K562 (cell line): ENCODE measurements around the gene TEPSIN. TPM values are rescaled to one million over a fixed set of nuclear protein-coding genes. Genes with fewer than 3 reads are reported as not detected.

ENCODE experiments used
- ATAC-seq: fragments of 200-7000 bp; cut with Tn5 transposase; 3 replicates; pipeline ENCODE4 v1.9.1; 2020; ENCODE audit warnings: moderate library complexity
- BruUV-seq: library from RNA; stranded (reverse); fragments of 400-500 nt; replicated peaks from 2 replicates; lab custom pipeline; 2021; lab: Mats Ljungman, UMichigan
- CTCF ChIA-PET: fragments of 300-600 bp; formaldehyde crosslinking; extraction: SDS; loops from one replicate; lab custom pipeline; 2021; ENCODE audit warnings: low intra/inter-chr PET ratio; lab: Yijun Ruan, JAX
- POLR2A ChIA-PET: fragments of 300-600, 350-650 bp; sonication (Branson Sonifier 250); formaldehyde crosslinking; extraction: SDS; loops from one replicate; lab custom pipeline; 2021; ENCODE audit warnings: antibody characterized with exemption, inconsistent platforms; lab: Yijun Ruan, JAX
- DNase-seq, 4 experiments: peaks; one replicate each; pipeline versions ENCODE4 v3.0.0 to v3.0.0-alpha.2; 2011 to 2018; ENCODE audit warnings: low spot score in 3 of 4, mixed read lengths in 3 of 4; ENCODE audit errors: extremely low read depth in 1 of 4
- FAIRE-seq: peaks from 2 replicates; lab custom pipeline; 2011; peaks lifted over from hg19 to GRCh38; lab: Jason Lieb, UNC
- H2AFZ ChIP-seq: 2 replicates; pipeline ENCODE4 v1.6.0; 2011; ENCODE audit warnings: low read depth, low read length, control low read depth, inconsistent platforms
- H3K27ac ChIP-seq: fragments of 200-600 bp; 3 replicates; pipeline ENCODE4 v1.8.0; 2011; ENCODE audit warnings: low read depth, mild to moderate bottlenecking, control low read depth, inconsistent platforms, low read length, moderate library complexity, mixed read lengths; ENCODE audit errors: extremely low read depth
- H3K27me3 ChIP-seq, 2 experiments: fragments of 300-600 bp in 1 of 2; 2 replicates in 1 of 2; 3 replicates in 1 of 2; pipeline versions ENCODE4 v1.6.0 to v1.8.0; 2011; ENCODE audit warnings: inconsistent platforms in 2 of 2, low read length in 2 of 2, mild to moderate bottlenecking in 1 of 2, mixed read lengths in 1 of 2, moderate library complexity in 1 of 2; ENCODE audit not compliant: control insufficient read depth in 2 of 2, insufficient read depth in 2 of 2
- H3K36me3 ChIP-seq: fragments of 300-600 bp; 3 replicates; pipeline ENCODE4 v1.8.0; 2011; ENCODE audit warnings: mild to moderate bottlenecking, low read length, inconsistent platforms; ENCODE audit not compliant: control insufficient read depth, insufficient read depth
- H3K4me1 ChIP-seq, 2 experiments: fragments of 200-600 bp in 1 of 2; replicated peaks in 1 of 2; 2 replicates in 1 of 2; 3 replicates in 1 of 2; pipeline versions ENCODE4 v1.5.1 to v1.8.0; 2011; ENCODE audit warnings: inconsistent platforms in 2 of 2, low read length in 2 of 2, mild to moderate bottlenecking in 1 of 2, mixed read lengths in 1 of 2, moderate library complexity in 1 of 2; ENCODE audit not compliant: control insufficient read depth in 2 of 2, insufficient read depth in 2 of 2
- H3K4me2 ChIP-seq: 2 replicates; pipeline ENCODE4 v1.6.1; 2011; ENCODE audit warnings: low read length, control low read depth, inconsistent platforms, mixed read lengths; ENCODE audit not compliant: insufficient read depth
- H3K4me3 ChIP-seq: fragments of 200-600 bp; sonication (generic), shearing (Covaris generic); 2 replicates; pipeline ENCODE4 v1.5.1; 2016; ENCODE audit warnings: control low read depth, inconsistent platforms
- H3K79me2 ChIP-seq: fragments of 200-600 bp; 3 replicates; pipeline ENCODE4 v1.8.0; 2011; ENCODE audit warnings: low read length, inconsistent platforms; ENCODE audit not compliant: control insufficient read depth, insufficient read depth
- H3K9ac ChIP-seq, 2 experiments: 2 replicates each; pipeline versions ENCODE4 v1.6.0 to v1.6.1; 2011; ENCODE audit warnings: low read depth in 2 of 2, low read length in 2 of 2, control low read depth in 1 of 2, inconsistent platforms in 1 of 2, mild to moderate bottlenecking in 1 of 2, mixed read lengths in 1 of 2; ENCODE audit not compliant: insufficient read depth in 1 of 2
- H3K9me1 ChIP-seq: one replicate; pipeline ENCODE4 v1.6.0; 2011; ENCODE audit warnings: inconsistent platforms, mild to moderate bottlenecking, low read length, moderate library complexity; ENCODE audit not compliant: control insufficient read depth, insufficient read depth
- H3K9me3 ChIP-seq: replicated peaks from 2 replicates; pipeline ENCODE4 v1.5.1; 2011; ENCODE audit warnings: low read depth, low read length, inconsistent platforms; ENCODE audit not compliant: control insufficient read depth, insufficient read depth
- H4K20me1 ChIP-seq: replicated peaks from 2 replicates; pipeline ENCODE4 v1.6.1; 2011; ENCODE audit warnings: low read length, inconsistent platforms, mixed read lengths; ENCODE audit not compliant: control insufficient read depth, insufficient read depth
- AFF4 ChIP-seq: sonication (generic); formaldehyde crosslinking; IDR thresholded peaks from 2 replicates; pipeline ENCODE4 v1.8.0; 2023; ENCODE audit warnings: mild to moderate bottlenecking, missing genetic modification reagents
- ARID1B ChIP-seq: fragments of 450-650 bp; IDR thresholded peaks from 2 replicates; pipeline ENCODE4 v1.6.1; 2016; ENCODE audit warnings: antibody characterized with exemption, mild to moderate bottlenecking, inconsistent platforms
- CBFB ChIP-seq: sonication (generic); formaldehyde crosslinking; IDR thresholded peaks from 2 replicates; pipeline ENCODE4 v1.4.0; 2020; ENCODE audit warnings: mild to moderate bottlenecking, missing genetic modification reagents
- KAT7 ChIP-seq: sonication (generic); formaldehyde crosslinking; IDR thresholded peaks from 2 replicates; pipeline ENCODE4 v1.8.0; 2022; ENCODE audit warnings: missing genetic modification reagents, mild to moderate bottlenecking, borderline replicate concordance
- LCOR ChIP-seq: sonication (generic); formaldehyde crosslinking; IDR thresholded peaks from 2 replicates; pipeline ENCODE4 v1.8.0; 2022; ENCODE audit warnings: mild to moderate bottlenecking, missing genetic modification reagents
- ZC3H4 ChIP-seq: sonication (generic); formaldehyde crosslinking; IDR thresholded peaks from 2 replicates; pipeline ENCODE4 v1.9.0; 2021; ENCODE audit warnings: missing genetic modification reagents, borderline replicate concordance
- WGBS: fragments of 100-300 bp; shearing (Covaris generic); methylation state at CpG from one replicate; pipeline ENCODE4 v1.1.6; 2016; ENCODE audit warnings: low coverage, mixed read lengths; ENCODE audit not compliant: insufficient coverage; ENCODE audit errors: missing lambda C conversion rate; 5-methylcytosine and 5-hydroxymethylcytosine counted together
- in situ Hi-C: fragments of 300-500 bp; cut with MboI; formaldehyde crosslinking; loops from 4 replicates; pipeline ENCODE4 v1.15.0; 2018; ENCODE audit warnings: inconsistent platforms, mixed read lengths
- intact Hi-C: fragments of 100-400 bp; cut with micrococcal nuclease; formaldehyde crosslinking; loops from 2 replicates; pipeline ENCODE4 v1.14.2; 2022
- polyA plus RNA-seq, 8 experiments: library from polyadenylated mRNA; depleted of rRNA in 4 of 8; stranded (reverse) in 5 of 8; unstranded in 3 of 8; fragments of >200 nt; fragmentation: Nextera tagmentation in 2 of 8; fragmentation: Illumina TruSeq in 1 of 8; extraction: Ambion mirVana in 2 of 8; extraction: Trizol in 1 of 8; gene quantifications; 2 replicates each; pipeline versions ENCODE4 v1.2.1 to v1.2.3, GENCODE V29; 2011 to 2014; ENCODE audit warnings: inconsistent platforms in 1 of 8, missing spikeins in 1 of 8
- total RNA-seq, 7 experiments: library from RNA; depleted of rRNA in 6 of 7; stranded (reverse); fragments of >200 nt in 6 of 7; fragmentation: Illumina TruSeq in 2 of 7; extraction: Trizol in 2 of 7; gene quantifications; 2 replicates each; pipeline versions ENCODE4 v1.2.1 to v1.2.3, GENCODE V29; 2011 to 2021; ENCODE audit warnings: low replicate concordance in 1 of 7
- TF ChIP-seq, protein P1 (sequence below): fragments of 250-450 bp; sonication (Bioruptor Pico); IDR thresholded peaks from 2 replicates; pipeline ENCODE4 v1.4.0; 2020

Gene TEPSIN
- total and polyA plus RNA-seq, 9 of the 15 experiments (the other 6 are each of a cell fraction or from before 2014, with no cell fraction given) = 0.80 to 29.8 (median 5.3) TPM

DNA sequence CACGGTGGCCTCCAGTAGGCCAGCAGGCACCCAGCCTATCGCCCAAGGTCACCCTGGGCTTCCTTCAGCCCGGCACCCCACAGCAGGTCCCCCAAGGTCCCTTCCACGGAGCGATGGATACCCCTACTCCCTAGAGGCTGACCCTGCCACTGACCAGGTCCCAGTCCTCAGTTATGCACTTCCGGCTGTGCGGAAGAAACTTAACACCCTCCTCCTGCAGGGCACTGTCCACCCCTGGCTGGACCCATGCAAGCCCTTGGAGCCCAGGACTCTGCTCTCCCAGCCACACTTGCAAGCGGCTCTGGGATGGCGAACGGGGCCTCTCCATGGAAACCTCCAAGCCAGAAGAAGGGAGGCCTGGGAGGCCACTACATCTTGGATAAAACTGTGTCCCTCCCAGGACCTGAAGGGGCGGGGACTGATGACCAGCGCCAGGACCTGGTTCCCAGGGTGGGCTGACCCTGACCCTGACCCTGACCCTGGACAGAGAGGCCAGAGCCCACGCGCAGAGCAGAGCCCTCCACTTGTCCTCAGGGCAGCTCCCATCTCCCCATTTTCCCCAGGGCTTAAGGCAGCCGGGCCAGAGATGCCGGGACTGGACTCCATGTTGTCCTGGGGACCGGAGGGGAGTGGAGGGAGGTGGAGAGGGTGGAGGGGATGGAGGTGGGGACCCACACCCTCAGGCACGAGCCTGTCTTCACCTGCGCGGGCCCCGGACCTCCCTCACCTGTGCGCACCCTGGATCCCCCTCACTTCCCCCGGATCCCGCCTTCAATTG, 16.8 kb downstream of the TEPSIN start:
- WGBS = 42% methylated on average over 19 of the region's 24 CpGs
- BruUV-seq = no TSS peak
- Histone ChIP-seq H2AFZ (peak overlapping the region; percentile 89), H3K79me2 (peaks cover 5% of the 10 kb centered on the region; the same call in 2 of the 3 replicates), H3K9me3 (no peaks in the 10 kb centered on the region), H3K9me1 (no peaks in the 10 kb centered on the region), H3K4me1 (peaks cover 9 to 45% of the 10 kb centered on the region in 2 experiments), H3K4me3 (peak overlapping the region; percentile 93), H3K36me3 (peaks cover 8% of the 10 kb centered on the region; the same call in 1 of the 3 replicates), H3K27ac (0 out of 3 replicates have a peak overlapping the region, but pooled peaks have one; percentile 49), H4K20me1 (no peaks in the 10 kb centered on the region), H3K9ac (peak overlapping the region; percentile 59 to 89; a peak in 3 of 4 replicates), H3K4me2 (peak overlapping the region; percentile 82), H3K27me3 (no peaks in the 10 kb centered on the region)
- DNase-seq (no peak), ATAC-seq (no peak), FAIRE-seq (no peak)
- in situ Hi-C loops (no loop called here), intact Hi-C loops (loop anchor here (10.0 kb wide), 1 partner anchor 237 kb away; no protein-coding TSS in a partner anchor)
- ChIA-PET CTCF (interaction anchor here (0.6 kb wide), 1 partner anchor 37 kb away, joined by 3 read pairs; no protein-coding TSS in a partner anchor), POLR2A (interaction anchor here (0.5 to 1.4 kb wide), 6 partner anchors 9 to 481 kb away, joined by 3 to 4 read pairs (median 3); partner anchors contain the start of genes MRPL12, NDUFAF8 and TEPSIN)
- peak; percentile 18; the same call in 1 of the 2 replicates for TF ChIP-seq KAT7 (CRISPR knock-in tag)
- 0 out of 2 replicates have a peak, but pooled peaks have one; percentile 72 for TF ChIP-seq AFF4 (CRISPR knock-in tag)
- 0 out of 2 replicates have a peak, but pooled peaks have one; percentile 14 for TF ChIP-seq ZC3H4 (CRISPR knock-in tag)
- peak; percentile 23; the same call in 1 of the 2 replicates for TF ChIP-seq CBFB
- TF ChIP-seq LCOR = no peak
- no peak for TF ChIP-seq ARID1B
- TF ChIP-seq, protein P1, sequence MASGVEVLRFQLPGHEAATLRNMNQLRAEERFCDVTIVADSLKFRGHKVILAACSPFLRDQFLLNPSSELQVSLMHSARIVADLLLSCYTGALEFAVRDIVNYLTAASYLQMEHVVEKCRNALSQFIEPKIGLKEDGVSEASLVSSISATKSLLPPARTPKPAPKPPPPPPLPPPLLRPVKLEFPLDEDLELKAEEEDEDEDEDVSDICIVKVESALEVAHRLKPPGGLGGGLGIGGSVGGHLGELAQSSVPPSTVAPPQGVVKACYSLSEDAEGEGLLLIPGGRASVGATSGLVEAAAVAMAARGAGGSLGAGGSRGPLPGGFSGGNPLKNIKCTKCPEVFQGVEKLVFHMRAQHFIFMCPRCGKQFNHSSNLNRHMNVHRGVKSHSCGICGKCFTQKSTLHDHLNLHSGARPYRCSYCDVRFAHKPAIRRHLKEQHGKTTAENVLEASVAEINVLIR (CRISPR knock-in tag) = no peak
